ENCODE data around the gene ADGRD1. TPM values are rescaled to one million over a fixed set of nuclear protein-coding genes. Genes with fewer than 3 reads are reported as not detected.
A peak's percentile ranks its signal among the peaks of the same experiment; 100 is the strongest.
"Not testable (repeated sequence)": the region's sequence is repeated elsewhere in the genome, so short reads cannot be mapped to it uniquely, and the experiment has no call there.

The ADGRD1 gene
- 13.7 TPM for polyA plus RNA-seq (ENCODE audit: insufficient read length)
- long read RNA-seq, donor 1: 0 reads
- long read RNA-seq, donor 2: 0 reads
- long read RNA-seq, donor 3: 0 reads
- long read RNA-seq, donor 4: 0 reads
- long read RNA-seq, donor 5: 0 reads
- long read RNA-seq, donor 6, full-length matches to known transcripts: 1 of 1 reads
- long read RNA-seq, donor 6, partial matches to known transcripts: 0 of 1 reads
- long read RNA-seq, donor 6, other reads (novel, unspliced or antisense): 0 of 1 reads
- long read RNA-seq, donor 7, full-length matches to known transcripts: 1 of 1 reads
- long read RNA-seq, donor 7, partial matches to known transcripts: 0 of 1 reads
- long read RNA-seq, donor 7, other reads (novel, unspliced or antisense): 0 of 1 reads
- long read RNA-seq, donor 8: 0 reads

DNA sequence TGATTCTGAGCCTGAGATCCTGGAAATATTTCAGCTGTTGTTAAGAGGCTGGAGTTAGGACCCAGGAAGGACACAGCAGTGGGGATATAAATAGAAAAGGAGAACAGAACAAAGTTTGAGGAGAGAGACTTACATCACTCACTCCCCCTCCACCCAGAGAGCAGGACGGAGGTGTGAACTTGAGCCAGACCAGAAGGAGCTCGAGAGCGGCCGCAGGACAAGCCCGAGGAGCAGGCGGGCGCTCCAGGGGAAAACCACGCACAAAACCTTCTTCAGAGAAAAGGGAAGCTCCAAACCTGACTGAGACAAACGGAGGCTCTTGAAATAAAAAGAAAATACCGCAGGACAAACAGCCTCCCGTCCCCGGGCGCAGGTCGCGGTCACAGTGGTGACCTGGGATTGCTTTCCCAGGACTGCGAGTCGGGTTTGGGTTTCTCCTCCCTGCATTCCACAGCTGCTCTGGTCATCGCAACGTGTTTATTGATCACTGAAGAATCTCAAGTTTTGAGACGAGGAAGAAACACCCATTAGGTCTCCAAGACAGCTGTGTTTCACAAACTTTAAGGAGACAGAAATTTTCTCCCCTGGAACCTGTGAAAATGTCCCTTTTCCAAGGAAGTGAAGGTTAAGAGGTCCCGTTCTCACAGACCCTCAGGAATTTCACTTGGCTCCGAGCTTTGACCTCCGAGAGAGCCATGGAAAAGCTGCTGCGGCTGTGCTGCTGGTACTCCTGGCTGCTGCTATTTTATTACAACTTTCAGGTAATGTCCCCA lies at the start of gene ADGRD1:
TSS of gene ADGRD1 (plus strand) at position 137 of the 773 bp plus-strand sequence. CDS start at position 696, 559 bp downstream.
- peak; percentile 54 for DNase-seq

DNA sequence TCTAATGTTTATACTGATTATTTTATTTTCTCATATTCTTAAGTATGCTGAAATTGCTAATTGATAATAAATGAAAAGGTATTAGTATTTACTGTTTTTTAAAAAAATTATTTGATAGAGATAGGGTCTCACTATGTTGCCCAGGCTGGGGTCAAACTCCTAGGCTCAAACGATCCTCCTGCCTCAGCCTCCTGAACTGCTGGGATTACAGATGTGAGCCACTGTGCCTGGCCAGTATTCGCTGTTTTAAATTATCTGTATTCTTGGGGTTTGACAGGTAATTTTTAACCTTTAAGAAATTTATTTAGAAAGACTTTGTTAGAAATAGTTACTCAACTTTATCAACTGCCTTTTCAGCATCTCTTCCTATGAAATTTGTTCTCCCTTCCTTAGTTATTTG lies 49.6 kb upstream of the ADGRD1 start:
- no peak for DNase-seq

DNA sequence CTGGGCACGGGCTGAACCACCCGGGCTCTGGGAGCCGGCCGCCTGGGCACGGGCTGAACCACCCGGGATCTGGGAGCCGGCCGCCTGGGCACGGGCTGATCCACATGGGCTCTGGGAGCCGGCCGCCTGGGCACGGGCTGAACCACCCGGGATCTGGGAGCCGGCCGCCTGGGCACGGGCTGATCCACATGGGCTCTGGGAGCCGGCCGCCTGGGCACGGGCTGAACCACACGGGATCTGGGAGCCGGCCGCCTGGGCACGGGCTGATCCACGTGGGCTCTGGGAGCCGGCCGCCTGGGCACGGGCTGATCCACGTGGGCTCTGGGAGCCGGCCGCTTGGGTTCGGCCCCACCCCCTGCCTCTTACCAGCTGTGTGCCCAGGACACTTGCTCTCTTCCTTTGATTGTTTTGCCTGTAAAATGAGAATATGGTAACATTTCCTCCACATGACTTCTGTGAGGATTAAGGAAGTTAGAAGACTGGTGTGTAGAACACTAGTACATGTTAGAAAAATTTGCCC lies 48.7 kb upstream of the ADGRD1 start:
- not testable (repeated sequence) for DNase-seq

DNA sequence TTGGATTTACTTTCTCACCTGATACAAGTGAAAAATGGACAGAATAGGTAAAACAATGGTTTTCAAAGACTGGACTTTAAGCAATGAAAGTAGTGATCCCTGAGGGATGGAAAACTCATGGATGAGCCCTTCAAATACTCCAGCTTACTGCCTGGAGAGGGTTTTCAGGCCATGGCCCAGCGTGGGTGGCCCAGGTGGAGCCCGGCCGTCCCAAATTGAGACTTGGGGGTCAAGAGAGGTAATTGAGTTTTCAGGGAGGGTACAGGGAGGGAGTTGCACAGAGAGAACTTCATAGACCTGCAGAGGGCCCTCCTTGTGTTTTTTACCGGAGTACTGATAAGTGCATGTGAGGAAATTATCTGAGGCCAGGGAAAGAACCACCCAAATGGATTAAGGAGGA lies 44.6 kb upstream of the ADGRD1 start:
- DNase-seq: no peak

GRCh38 chr12:130911193-130911592 lies 42.5 kb upstream of the ADGRD1 start:
- no peak for DNase-seq

- no peak for DNase-seq
These were observed 41.8 kb upstream of the ADGRD1 start for GRCh38 chr12:130911933-130912332.

- DNase-seq: peak; percentile 71
These were observed 37.3 kb upstream of the ADGRD1 start for GRCh38 chr12:130916241-130916911.

- DNase-seq: no peak
These were observed 36.1 kb upstream of the ADGRD1 start for GRCh38 chr12:130917607-130918006.

DNA sequence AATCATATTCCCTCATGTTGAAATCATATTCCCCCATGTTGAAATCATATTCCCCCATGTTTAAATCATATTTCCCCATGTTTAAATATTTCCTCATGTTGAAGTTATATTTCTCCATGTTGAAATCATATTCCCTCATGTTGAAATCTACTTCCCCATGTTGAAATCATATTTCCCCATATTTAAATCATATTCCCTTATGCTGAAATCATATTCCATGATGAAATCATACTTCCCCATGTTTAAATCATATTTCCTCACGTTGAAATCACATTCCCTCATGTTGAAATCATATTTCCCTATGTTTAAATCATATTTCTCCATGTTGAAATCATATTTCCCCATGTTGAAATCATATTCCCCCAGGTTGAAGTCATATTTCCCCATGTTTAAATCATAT lies 34.6 kb upstream of the ADGRD1 start:
- no peak for DNase-seq

GRCh38 chr12:130920119-130920703 lies 33.5 kb upstream of the ADGRD1 start:
- no peak for DNase-seq

DNA sequence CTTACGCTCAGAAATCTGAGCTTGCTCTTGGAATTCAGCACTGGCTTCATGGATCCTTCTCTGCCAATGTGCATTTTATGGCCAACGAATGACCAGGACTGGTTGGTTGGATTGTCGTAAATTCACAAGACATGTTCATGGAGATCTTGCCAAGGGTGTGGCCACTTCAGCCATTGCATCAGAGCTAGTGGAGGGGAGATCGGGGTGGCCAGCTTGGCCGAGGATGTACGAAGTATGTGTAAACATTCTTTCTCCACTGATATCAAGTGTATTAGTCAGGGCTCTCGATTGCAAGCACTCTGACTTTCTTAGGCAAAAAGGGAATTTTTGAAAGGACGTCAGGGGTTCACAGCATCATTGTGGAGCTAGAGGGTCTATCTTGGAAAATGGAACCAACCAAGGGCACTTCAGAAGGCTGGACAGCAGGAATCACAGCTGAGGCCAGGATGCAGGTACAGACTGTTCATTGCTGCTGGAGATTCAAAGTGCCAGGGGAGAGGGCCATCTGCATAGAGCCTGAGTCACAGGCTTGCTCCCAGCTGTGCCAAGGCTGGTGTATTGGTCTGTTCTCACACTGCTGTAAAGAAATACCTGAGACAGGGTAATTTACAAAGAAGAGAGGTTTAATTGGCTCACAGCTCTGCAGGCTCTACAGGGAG lies 32.9 kb upstream of the ADGRD1 start:
- DNase-seq: no peak

DNA sequence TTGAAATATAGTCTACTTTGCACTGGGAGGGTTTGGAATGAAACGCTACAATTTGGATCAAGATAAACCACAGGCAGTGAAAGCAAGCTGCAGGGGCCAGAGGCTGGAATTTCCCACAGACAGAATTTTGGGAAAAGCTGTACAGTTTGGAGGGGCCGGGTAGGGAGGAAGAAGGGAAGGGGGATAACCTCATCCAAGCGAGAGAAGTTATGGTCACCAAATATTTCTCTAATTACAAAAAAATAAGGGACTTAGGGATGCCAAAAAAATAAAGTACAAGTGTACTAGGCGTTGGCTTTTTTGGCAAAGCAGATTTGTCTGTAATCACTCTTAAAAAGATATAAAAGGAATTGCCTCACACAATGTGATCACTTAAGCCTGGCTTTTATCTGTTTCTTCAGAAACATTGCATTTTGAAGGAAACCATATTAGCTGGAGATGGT lies 31.2 kb upstream of the ADGRD1 start:
- no peak for DNase-seq

GRCh38 chr12:130924966-130925665 lies 28.6 kb upstream of the ADGRD1 start:
- DNase-seq: no peak

DNA sequence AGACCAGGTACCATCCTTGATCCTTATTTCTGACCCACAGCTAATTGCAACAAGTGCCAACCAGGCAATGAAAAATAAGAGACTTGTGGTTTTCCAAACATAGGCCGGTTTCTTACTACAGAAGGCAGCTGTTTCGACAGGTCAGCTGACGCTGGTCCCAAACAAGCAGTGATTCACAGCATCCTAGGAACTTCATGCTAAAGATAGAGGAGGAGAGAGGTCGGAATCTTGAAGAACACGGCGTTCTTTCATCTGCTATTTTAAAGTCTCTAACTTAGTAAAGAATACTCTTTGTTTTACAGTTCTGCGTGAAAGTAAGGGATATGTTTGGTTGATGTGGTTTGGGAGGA lies 28.1 kb upstream of the ADGRD1 start:
- no peak for DNase-seq

DNA sequence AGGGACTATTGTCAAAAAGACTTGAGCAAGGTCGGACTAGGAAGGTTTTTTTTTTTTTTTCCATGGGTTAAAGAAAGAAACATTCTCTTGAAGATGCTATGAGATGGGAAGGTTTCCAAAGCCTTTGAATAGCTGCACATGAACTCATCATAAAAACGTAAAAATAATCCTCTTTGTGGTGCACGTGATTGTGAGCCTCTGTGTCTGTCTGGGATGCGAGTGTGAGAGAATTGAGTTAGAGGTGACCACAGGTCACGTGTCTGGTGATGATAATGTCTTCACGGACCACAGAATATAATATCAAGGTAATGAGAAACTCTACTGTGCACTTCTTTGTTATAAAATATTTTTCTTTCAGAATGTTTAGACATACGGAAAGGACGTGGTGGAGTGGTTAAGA lies 24.3 kb upstream of the ADGRD1 start:
- DNase-seq: no peak

GRCh38 chr12:130932061-130932930 lies 21.4 kb upstream of the ADGRD1 start:
- DNase-seq: no peak

GRCh38 chr12:130933269-130933995 lies 20.3 kb upstream of the ADGRD1 start:
- DNase-seq: no peak

DNA sequence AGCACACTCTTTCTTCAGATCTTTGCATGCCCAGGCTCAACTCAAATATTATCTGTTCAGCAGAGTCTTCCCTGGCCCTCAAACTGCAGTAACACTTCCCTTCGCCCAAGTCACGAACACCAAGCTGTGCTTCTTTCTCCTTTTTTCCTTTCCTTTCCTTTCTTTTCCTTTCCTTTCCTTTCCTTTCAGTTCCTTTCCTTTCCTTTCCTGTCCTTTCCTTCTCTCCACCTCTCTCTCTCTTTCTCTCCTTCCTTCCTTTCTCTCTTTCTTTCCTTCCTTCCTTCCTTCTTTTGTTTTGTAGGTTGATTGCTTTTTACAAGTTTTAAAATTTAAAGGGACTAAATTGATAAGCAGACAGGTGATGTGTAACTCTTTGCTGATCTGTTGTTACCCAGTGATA lies 19.0 kb upstream of the ADGRD1 start:
- no peak for DNase-seq

DNA sequence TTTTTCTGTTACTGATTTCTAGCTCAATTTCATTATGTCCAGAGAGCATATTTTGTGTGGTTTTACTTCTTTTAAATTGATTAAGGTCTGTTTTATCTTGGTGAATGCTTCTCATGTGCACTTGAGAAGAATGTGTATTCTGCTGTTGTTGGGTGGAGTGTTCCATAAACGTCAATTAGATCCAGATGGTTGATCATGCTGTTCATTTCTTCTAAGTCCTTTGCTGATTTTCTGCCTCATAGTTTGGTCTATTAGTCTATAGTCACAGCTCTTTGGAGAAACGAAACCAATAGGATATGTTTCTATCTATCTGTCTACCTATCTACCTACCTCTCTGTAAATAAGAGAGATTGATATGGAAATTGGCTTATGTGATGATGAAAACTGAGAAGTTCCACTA lies 17.1 kb upstream of the ADGRD1 start:
- DNase-seq: no peak
